NT2/D1 (cell line): ENCODE results near the gene TUNAR.

ENCODE experiments used
- SUZ12 ChIP-seq: IDR thresholded peaks from 2 replicates; pipeline ENCODE4 v1.6.1; 2011; ENCODE audit not compliant: insufficient read length, insufficient read depth; ENCODE audit errors: extremely low read depth
- YY1 ChIP-seq: IDR thresholded peaks from 2 replicates; pipeline ENCODE4 v1.6.1; 2011; ENCODE audit not compliant: insufficient read length, insufficient read depth

- TF ChIP-seq YY1 (no peak), SUZ12 (no peak)
Measured at GRCh38 chr14:95951359-95951758, 74.7 kb downstream of the TUNAR start.
